Activated CD8-positive, alpha-beta memory T cell treated with anti-CD3 and anti-CD28 coated beads for 24 hours (primary cell): ENCODE data around the gene PRR12.

ENCODE experiments used
- DNase-seq: peaks from one replicate; pipeline ENCODE4 v3.0.0-alpha.2; 2020

The PRR12 gene

DNA sequence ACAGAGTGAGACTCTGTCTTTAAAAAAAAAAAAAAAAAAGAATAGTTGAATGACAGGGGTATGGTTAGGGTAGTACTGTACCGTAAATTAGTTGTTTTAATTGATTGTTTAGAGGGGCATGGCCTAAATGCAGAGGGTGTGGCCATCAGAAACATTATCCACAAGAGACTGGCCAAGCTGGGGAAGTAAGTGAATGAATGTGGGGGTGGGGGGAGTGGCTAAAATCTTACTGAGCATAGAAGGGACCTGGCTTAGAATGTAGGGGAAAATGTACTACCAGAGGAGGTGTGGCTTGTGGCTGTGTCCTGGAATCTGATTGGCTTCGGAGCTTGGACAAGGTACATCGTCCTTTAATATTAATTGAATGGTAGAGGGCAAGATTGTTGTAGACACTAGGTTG lies 78.5 kb downstream of the PRR12 start:
- no peak for DNase-seq

DNA sequence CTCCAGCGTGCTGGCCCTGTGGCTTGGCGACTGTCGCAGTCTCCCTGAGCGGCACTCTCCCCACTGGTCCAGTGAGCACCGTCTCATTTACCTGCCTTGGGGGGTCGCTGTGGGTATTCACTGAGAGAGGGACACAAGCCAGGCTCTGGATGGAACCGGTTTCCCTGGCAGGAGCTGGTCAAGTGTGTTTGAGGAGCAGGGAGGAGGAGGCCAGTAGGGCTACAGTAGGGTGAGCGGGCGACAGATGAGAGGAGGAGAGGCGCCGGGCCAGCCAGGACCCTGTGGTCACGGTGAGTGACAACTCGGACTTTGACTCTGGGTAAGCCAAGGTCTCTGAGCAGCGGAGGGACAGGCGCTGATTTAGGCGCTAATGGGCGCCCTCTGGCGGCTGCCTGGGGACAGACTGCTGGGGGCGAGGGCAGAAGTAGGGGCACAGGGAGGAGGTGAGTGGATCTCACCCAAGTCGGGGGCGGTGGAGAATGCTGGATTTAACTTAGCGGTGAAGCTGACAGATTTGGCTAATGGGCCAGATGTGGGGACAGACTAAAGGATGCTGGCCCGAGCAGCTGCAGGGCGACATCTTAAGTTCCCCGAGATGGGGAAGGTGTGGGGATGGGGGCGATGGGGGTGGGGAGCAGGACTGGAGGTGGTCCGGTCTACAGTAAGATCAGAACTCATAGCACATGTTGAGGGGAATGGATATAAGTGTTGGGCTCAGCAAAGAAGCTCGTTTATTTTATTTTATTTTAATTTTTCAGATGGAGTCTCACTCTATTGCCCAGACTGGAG lies 81.3 kb downstream of the PRR12 start:
- DNase-seq = peak; percentile 90
